Activated CD4-positive, CD25-positive, alpha-beta regulatory T cell treated with anti-CD3 and anti-CD28 coated beads, Interleukin-2, amount 50 U/mL, for 24 hours (primary cell): ENCODE measurements around the gene KCNJ12.
"Not testable (repeated sequence)": the region's sequence is repeated elsewhere in the genome, so short reads cannot be mapped to it uniquely, and the experiment has no call there.

Source experiments
- ATAC-seq, 2 donors: fragments of 150-1000 bp; cut with Tn5 transposase; one replicate each; pipeline ENCODE4 v1.10.0; 2021; ENCODE audit warnings: mild to moderate bottlenecking in 1 of 2, moderate library complexity in 1 of 2

The KCNJ12 gene

GRCh38 chr17:21422311-21423189, 46.4 kb downstream of the KCNJ12 start:
- ATAC-seq = not testable (repeated sequence)

GRCh38 chr17:21423190-21423493, 47.0 kb downstream of the KCNJ12 start:
- not testable (repeated sequence) for ATAC-seq

- not testable (repeated sequence) for ATAC-seq
Observed at GRCh38 chr17:21424697-21425096, 48.5 kb downstream of the KCNJ12 start.

DNA sequence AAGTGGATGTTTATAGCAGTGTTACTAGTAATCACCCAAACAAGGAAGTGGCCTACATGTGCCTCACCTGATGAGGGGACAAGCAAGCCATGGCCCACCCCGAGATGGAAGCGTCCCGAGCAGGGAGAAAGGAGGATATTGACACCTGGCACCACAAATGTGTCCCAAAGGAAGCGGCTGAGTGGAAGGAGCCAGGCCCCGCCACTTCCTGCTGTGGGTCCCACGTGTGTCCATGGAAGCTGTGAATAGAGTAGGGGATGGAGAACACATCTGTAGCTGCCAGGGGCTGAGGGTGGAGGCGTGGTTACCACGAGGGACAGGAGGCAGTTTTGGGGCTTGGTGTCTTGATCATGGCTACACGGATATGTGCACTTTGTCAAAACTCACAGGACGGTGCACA, 49.2 kb downstream of the KCNJ12 start:
- no peak for ATAC-seq

- no peak for ATAC-seq
Observed at GRCh38 chr17:21425736-21426135, 49.6 kb downstream of the KCNJ12 start.

GRCh38 chr17:21426246-21426645, 50.1 kb downstream of the KCNJ12 start:
- ATAC-seq = not testable (repeated sequence)

DNA sequence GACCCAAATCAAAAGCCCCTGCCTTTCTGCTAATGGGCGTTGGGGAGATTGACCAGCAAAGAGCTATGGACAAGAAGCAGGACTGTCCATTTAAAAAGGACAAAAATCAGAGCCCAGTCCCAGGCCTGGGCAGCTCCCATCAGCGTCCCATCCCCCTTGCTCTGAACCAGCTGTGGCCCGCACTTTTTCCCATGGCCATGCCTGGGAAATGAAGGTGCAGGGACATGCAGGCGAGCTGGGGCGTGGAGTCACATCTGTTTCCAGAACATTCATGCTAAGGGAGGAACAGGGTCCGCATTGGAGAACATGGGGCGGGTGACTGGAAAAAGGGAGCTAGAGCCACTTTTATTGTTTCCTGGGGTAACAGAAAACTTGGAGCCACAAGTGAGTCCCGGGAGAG, 50.7 kb downstream of the KCNJ12 start:
- ATAC-seq = not testable (repeated sequence)

DNA sequence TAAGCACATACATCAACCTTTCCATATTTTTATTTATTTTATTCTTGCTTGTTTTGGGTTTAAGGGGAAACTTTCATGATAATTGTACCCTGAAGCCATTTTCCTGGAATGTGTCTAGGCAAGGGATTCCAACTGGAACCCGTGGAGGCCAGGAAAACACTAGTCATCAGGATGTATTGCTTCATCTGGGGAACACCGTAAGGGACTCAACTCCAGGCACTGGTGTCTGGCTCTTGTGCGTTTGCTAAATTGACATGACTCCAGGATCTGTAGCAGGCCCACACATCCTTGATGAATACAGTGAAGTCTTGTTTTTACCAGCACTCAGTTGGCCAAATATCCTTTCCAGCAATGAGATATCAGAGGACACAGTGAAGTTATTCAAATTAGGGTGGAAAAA, 51.6 kb downstream of the KCNJ12 start:
- not testable (repeated sequence) for ATAC-seq

GRCh38 chr17:21428752-21429424, 52.7 kb downstream of the KCNJ12 start:
- ATAC-seq = not testable (repeated sequence)

- ATAC-seq = not testable (repeated sequence)
Observed at GRCh38 chr17:21429921-21430628, 53.9 kb downstream of the KCNJ12 start.

GRCh38 chr17:21433971-21434370, 57.8 kb downstream of the KCNJ12 start:
- ATAC-seq = not testable (repeated sequence)

DNA sequence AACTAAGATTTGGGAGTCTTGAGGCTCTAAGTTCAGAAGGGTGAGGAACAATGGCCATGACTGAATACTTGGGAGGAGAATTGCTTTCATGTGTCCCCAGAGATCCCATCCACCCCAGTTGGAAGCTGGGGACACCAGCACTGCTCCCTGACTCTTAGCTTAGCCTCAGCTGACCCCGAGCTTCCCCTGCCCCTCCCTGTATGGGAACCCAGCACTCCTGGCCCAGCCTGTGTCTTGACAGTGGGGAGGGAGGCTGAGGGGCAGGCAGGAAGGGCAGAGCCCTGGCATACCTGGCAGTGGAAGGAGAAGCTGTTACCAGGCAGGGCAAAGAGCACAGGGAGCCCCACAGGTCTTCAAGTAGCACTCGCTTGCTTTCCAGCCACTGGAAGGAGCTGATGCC, 58.8 kb downstream of the KCNJ12 start:
- not testable (repeated sequence) for ATAC-seq

DNA sequence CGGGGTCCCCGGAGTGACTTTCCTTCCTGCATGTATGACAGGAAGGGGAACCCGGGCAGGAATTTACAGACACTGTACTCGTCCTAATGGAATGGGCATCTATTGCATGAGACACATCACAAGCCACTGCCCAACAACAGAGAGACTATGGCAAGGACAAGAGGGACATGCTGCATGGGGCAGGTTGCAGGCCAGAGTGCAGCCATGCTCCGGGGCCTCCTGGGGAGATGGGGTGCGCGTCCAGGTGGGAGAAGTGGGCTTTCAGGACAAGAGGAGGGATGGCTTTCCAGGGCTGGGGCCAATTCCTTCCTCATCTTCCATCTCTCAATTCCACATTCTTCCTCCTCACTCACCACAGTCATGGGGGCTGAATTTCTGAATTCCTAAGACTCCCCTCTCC, 60.3 kb downstream of the KCNJ12 start:
- not testable (repeated sequence) for ATAC-seq

DNA sequence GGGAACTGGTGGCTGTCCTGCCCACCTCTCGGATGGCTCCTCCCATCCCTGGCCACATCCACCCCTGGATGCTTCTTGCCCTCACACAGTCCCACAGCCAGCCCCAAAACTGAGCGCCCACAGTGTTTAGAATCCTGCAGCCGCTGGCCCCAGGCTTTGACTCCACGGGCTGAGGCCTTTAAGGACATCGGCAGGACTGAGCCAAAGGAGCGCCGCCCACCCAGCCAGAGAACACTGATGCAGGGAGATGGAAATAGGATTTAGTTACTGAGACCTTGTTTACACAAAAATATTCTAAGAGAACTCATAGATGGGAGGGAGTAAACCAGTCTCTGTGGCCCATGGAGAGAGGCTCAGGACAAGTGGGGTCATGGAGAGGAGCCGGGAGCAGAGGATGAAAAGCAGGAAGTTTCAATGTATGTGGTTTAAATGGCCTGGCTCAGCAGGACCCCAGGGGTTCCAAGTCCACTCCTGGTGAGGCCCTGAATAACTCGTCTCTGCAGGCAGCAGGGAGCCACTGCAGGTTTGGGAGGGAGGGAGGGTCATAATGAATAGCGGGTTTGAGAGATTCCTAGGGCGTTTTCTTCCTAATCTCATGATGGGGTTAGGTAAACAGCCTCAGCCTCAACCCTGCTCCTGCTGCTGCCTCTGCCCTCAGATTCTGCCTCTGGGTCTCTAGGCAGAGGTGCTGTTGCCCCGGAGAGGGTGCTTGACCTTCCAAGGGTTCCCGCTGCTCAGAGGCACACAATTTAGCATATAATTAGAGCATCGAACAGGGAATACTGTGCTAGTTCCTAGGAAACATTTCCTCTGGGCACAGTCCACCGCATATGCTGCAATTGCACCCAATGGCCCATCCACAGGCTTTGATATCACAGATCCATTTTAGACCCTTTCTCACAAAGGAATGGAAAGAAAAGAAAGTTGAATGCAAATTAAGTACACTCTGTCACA, 61.0 kb downstream of the KCNJ12 start:
- not testable (repeated sequence) for ATAC-seq

- peak; percentile 43 to 45 for ATAC-seq
Observed at GRCh38 chr17:21438316-21439014, 62.3 kb downstream of the KCNJ12 start.

DNA sequence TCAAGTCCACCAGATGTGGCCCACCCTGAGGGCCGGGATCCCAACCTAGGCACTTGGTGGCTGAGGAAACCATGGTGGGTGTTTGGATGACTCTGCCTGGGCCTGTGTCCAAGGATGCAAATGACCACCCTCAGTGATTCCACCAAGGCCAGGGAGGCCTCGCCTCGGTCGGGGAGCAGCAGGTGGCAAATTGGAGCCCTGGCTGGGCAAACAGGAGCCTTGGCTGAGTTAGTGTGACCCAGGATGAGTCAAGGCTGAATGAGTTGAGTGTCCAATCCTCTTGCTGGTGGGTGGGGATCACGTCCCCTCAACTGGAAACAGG, 62.8 kb downstream of the KCNJ12 start:
- not testable (repeated sequence) for ATAC-seq

GRCh38 chr17:21445091-21445650, 69.0 kb downstream of the KCNJ12 start:
- no peak for ATAC-seq

GRCh38 chr17:21447552-21447951, 71.4 kb downstream of the KCNJ12 start:
- ATAC-seq = not testable (repeated sequence)

GRCh38 chr17:21449891-21450290, 73.7 kb downstream of the KCNJ12 start:
- ATAC-seq = not testable (repeated sequence)

GRCh38 chr17:21451975-21452374, 75.8 kb downstream of the KCNJ12 start:
- ATAC-seq = no peak

- no peak for ATAC-seq
Observed at GRCh38 chr17:21452377-21453143, 76.4 kb downstream of the KCNJ12 start.
